ENCODE results near the gene SSBP2. TPM values are rescaled to one million over a fixed set of nuclear protein-coding genes. Genes with fewer than 3 reads are reported as not detected.
"Not testable (repeated sequence)": the region's sequence is repeated elsewhere in the genome, so short reads cannot be mapped to it uniquely, and the experiment has no call there.

Gene SSBP2
- total RNA-seq, 1 donor = 34.3 TPM

- H3K4me3 ChIP-seq (ENCODE audit: low read depth, low read length) = no peak overlapping the region
- TF ChIP-seq CTCF (IDR thresholded peaks at IDR 0.05; ENCODE audit: insufficient read depth, low read length) = no peak
- DNase-seq (ENCODE audit: low read depth) = no peak
Observed at GRCh38 chr5:81633891-81634290, 117.0 kb downstream of the SSBP2 start.

- H3K4me3 ChIP-seq (ENCODE audit: low read depth, low read length) = no peak overlapping the region
- TF ChIP-seq CTCF (IDR thresholded peaks at IDR 0.05; ENCODE audit: insufficient read depth, low read length) = no peak
- DNase-seq (ENCODE audit: low read depth) = no peak
Observed at GRCh38 chr5:81633471-81633870, 117.4 kb downstream of the SSBP2 start.

- no peak for TF ChIP-seq CTCF (IDR thresholded peaks at IDR 0.05; ENCODE audit: insufficient read depth, low read length)
- no peak for DNase-seq (ENCODE audit: low read depth)
- no peak overlapping the region for H3K4me3 ChIP-seq (ENCODE audit: low read depth, low read length)
Observed at GRCh38 chr5:81632679-81633078, 118.2 kb downstream of the SSBP2 start.

GRCh38 chr5:81631621-81632020 is 119.3 kb downstream of the SSBP2 start:
- no peak for TF ChIP-seq CTCF (IDR thresholded peaks at IDR 0.05; ENCODE audit: insufficient read depth, low read length)
- DNase-seq (ENCODE audit: low read depth) = no peak

GRCh38 chr5:81631124-81631523 is 119.8 kb downstream of the SSBP2 start:
- no peak for DNase-seq (ENCODE audit: low read depth)
- no peak overlapping the region for H3K4me3 ChIP-seq (ENCODE audit: low read depth, low read length)
- TF ChIP-seq CTCF (IDR thresholded peaks at IDR 0.05; ENCODE audit: insufficient read depth, low read length) = no peak

More at GRCh38 chr5:81631621-81632020, 119.3 kb downstream of the SSBP2 start:
- no peak overlapping the region for H3K4me3 ChIP-seq (ENCODE audit: low read depth, low read length)

- H3K4me3 ChIP-seq (ENCODE audit: low read depth, low read length) = no peak overlapping the region
- DNase-seq (ENCODE audit: low read depth) = no peak
- TF ChIP-seq CTCF (IDR thresholded peaks at IDR 0.05; ENCODE audit: insufficient read depth, low read length) = no peak
Observed at GRCh38 chr5:81630684-81631083, 120.2 kb downstream of the SSBP2 start.

GRCh38 chr5:81629986-81630385 is 120.9 kb downstream of the SSBP2 start:
- no peak for DNase-seq (ENCODE audit: low read depth)
- TF ChIP-seq CTCF (IDR thresholded peaks at IDR 0.05; ENCODE audit: insufficient read depth, low read length) = no peak
- no peak overlapping the region for H3K4me3 ChIP-seq (ENCODE audit: low read depth, low read length)

- H3K4me3 ChIP-seq (ENCODE audit: low read depth, low read length); DNase-seq (ENCODE audit: low read depth): not testable (repeated sequence)
Observed at GRCh38 chr5:81628061-81628460, 122.8 kb downstream of the SSBP2 start.
